ENCODE measurements around the gene ITGA7.

ITGA7 gene

GRCh38 chr12:55707841-55708694 is at the start of gene ITGA7:
TSS of gene ITGA7 (minus strand) at chr12:55707904. CDS start at chr12:55707682, 222 bp downstream.
- no peak for DNase-seq

GRCh38 chr12:55755246-55755645 is 47.5 kb upstream of the ITGA7 start:
- no peak for DNase-seq

GRCh38 chr12:55748230-55748993 is 40.7 kb upstream of the ITGA7 start:
- no peak for DNase-seq

GRCh38 chr12:55746913-55747231 is 39.2 kb upstream of the ITGA7 start:
- DNase-seq = no peak

GRCh38 chr12:55746174-55746912 is 38.6 kb upstream of the ITGA7 start:
- DNase-seq = no peak

GRCh38 chr12:55745361-55746173 is 37.9 kb upstream of the ITGA7 start:
- no peak for DNase-seq

GRCh38 chr12:55744340-55745030 is 36.8 kb upstream of the ITGA7 start:
- DNase-seq = no peak

GRCh38 chr12:55743406-55744339 is 36.0 kb upstream of the ITGA7 start:
- peak; percentile 40 to 57 for DNase-seq

- peak; percentile 55 to 58 for DNase-seq
Observed at GRCh38 chr12:55742719-55743405, 35.2 kb upstream of the ITGA7 start, which contains the start of gene GDF11. TSS of gene GDF11 (plus strand) at chr12:55743122. CDS start at chr12:55743317, 195 bp downstream.

- no peak for DNase-seq
Observed at GRCh38 chr12:55741931-55742680, 34.4 kb upstream of the ITGA7 start.

GRCh38 chr12:55739025-55739378 is 31.3 kb upstream of the ITGA7 start:
- no peak for DNase-seq

GRCh38 chr12:55738123-55739024 is 30.7 kb upstream of the ITGA7 start:
- peak; percentile 62 to 85 for DNase-seq

GRCh38 chr12:55737581-55738122 is 29.9 kb upstream of the ITGA7 start:
- DNase-seq = no peak

GRCh38 chr12:55736780-55737580 is 29.3 kb upstream of the ITGA7 start:
- peak; percentile 51 to 60 for DNase-seq

- DNase-seq = no peak
Observed at GRCh38 chr12:55736076-55736475, 28.4 kb upstream of the ITGA7 start.

- DNase-seq = no peak
Observed at GRCh38 chr12:55734595-55734994, 26.9 kb upstream of the ITGA7 start.

- DNase-seq = no peak
Observed at GRCh38 chr12:55733858-55734257, 26.2 kb upstream of the ITGA7 start.
